Stimulated activated CD8-positive, alpha-beta memory T cell treated with anti-CD3 and anti-CD28 coated beads, Interleukin-2, amount 100 ng/mL, for 1 hour (primary cell): ENCODE measurements around the gene PLLP.
"Not testable (repeated sequence)": the region's sequence is repeated elsewhere in the genome, so short reads cannot be mapped to it uniquely, and the experiment has no call there.

Experiments
- DNase-seq, 2 donors: peaks; one replicate each; pipeline ENCODE4 v3.0.0-alpha.2; 2020; ENCODE audit warnings: low read depth in 2 of 2

PLLP gene

DNA sequence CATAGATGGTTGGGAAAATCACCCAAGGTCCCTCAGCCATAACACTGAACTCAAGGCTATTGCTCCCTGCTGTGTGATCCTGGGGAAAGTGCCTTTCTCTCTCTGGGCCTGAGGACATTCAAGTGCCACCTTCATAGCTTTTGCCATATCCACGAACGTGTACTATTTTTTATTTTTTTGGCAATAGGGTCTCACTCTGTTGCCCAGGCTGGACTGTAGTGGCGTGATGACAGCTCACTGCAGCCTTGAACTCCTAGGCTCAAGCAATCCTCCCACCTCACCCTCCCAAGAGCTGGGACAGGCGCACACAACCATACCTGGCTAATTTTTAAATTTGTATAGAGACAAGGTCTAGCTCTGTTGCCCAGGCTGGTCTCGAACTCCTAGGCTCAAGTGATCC, 10.6 kb downstream of the PLLP start:
- DNase-seq: no peak

DNA sequence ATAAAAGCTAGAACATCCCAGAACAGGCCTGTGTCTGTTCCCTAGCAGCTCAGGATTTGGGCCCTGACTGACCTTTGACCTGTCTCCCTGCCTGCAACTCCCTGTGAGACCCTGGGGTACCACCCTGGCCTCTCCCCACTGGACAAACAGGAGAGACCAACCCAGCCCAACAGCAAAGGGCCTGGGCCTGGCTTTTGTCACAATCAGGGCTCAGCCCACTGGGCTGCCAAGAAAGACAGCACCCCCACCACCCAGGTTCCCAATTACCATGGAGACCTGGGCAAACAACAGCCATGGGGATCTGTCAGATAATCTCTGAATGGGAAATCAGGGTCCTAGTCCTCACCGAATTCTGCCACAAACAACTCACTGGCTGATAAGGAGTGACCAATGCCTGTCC, 11.1 kb downstream of the PLLP start:
- DNase-seq: no peak

DNA sequence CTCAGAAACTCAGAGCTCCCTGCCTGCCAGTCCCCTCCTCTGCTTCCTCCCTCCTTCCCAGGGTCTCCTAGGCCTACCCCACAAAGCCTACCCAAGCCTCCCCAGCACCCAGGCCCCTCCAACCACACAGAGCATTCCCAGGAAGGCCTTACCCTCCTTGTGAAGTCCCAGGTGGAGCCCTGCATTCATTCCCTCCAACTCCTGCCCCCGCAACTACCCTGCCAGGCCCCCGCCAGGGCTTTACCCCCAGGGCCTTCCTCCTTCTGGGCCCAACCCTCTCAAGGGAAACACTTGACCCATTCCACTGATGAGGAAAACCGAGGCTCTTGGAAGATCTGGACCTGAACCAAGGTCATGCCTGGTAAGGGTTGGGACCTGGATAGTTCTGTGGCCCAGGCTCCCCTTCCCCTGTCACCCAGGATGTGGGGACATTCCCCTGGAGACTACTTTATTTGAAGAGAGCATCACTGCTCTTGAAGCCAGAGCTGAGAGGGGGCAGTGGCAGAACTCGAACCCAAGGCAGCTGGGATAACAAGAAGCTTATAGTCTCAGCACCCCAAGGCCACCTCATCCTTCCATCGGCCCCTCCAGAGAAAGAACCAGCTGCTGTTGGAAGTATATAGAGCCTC, 12.5 kb downstream of the PLLP start:
- no peak for DNase-seq

DNA sequence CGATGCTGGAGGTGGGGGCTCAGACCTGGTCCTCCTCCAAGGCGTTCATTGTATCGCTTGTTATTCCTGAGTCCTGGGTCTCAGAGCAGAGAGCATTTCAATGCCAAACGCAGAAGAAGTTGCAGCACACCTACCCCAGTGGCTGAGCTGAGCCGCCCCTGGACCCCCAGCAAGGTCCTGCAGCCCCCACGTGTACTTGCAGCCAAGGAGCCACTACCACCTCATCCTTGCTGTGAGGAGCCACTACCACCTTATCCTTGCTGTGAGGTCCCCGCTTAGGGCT, 13.5 kb downstream of the PLLP start:
- DNase-seq: no peak

DNA sequence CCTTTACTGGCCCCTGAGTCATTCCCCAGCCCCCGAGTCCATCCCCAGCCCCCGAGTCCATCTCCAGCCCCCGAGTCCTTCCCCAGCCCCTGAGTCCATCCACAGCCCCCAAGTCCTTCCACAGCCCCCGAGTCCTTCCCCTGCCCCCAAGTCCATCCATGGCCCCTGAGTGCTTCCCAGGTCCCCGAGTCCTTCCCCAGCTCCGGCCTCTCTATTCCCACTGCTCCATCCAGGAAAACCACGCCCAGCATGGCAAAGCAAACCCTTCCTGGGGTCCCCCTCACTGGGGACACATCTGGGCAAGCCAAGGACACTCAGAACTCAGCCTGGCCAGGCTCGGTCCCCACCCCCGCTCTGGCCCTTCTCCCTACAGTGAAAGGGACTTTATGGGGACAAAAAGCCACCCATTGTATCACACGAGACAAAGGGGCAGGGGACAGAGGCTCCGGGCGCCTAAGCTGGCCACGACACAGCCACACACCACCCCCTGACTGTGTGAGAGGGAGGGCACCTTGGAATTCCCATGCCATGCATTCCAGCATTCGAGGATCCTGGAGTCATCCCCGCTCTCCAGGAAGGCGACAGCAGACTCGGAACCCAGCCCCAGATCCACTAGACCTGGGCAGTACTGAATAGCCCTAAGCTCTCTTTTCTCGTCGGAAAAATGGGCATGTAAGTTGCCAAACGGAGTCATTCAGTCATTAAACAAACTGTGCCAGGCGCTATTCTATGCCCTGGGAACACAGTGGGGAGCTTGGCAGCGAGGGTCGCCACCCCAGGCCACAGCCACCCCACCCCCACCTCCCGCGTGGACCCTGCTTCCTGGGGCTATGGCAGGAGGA, 14.0 kb downstream of the PLLP start:
- DNase-seq: no peak

DNA sequence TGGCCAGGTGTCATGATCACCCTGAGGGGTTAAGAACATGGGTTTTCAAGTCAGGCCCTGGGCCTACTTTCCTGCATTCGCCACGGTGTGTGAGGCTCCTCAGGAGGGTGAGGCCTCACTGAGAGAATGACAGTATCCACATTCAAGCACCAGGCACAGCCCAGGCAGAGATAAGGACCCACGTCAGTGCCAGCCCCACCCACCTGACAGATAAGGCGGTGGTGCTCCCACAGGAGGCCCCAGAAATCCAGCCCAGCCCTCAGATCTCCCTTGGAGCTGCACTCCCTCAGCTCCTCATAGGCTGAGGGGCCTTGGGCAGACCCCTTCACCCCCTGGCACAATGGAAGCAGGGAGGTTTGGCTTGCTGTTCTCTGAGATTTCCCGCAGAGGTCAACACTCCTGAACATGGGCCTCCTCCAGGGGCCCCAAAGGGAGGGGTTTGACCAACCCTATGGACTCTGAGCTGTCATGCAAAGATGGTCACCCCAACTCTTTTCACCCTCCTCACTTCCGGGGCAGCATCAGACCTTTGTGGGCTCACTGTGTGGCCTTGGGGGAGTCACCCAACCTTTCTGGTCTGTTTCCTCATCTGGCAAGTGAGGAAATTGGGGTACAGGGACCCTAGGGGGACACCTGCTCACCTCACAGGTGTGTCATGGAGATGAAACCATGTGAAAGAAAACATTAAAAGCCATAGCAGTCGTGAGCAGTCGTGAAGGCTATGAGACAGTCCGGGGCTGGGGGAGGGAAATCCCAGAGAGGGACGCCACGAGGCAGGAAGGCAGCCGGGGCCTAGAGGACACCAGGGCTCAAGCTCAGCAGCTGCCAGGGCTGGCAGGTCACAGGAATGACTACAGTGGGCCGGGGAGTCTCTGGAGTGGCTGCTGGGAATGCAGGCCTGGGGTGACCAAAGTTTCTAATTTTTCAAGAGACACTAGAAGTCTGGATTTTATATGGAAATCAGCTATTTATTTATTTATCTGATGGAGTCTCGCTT, 15.4 kb downstream of the PLLP start:
- no peak for DNase-seq

DNA sequence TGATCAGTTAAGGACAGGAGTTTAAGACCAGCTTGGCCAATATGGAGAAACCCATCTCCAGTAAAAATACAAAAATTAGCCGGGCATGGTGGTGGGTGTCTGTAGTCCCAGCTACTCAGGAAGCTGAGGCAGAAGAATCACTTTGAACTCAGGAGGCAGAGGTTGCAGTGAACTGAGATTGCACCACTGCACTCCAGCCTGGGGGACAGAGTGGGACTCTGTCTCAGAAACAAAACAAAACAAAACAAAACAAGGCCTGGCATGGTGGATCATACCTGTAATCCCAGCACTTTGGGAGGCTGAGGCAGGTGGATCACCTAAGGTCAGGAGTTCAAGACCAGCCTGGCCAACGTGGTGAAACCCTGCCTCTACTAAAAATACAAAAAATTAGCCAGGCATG, 17.1 kb downstream of the PLLP start:
- not testable (repeated sequence) for DNase-seq

DNA sequence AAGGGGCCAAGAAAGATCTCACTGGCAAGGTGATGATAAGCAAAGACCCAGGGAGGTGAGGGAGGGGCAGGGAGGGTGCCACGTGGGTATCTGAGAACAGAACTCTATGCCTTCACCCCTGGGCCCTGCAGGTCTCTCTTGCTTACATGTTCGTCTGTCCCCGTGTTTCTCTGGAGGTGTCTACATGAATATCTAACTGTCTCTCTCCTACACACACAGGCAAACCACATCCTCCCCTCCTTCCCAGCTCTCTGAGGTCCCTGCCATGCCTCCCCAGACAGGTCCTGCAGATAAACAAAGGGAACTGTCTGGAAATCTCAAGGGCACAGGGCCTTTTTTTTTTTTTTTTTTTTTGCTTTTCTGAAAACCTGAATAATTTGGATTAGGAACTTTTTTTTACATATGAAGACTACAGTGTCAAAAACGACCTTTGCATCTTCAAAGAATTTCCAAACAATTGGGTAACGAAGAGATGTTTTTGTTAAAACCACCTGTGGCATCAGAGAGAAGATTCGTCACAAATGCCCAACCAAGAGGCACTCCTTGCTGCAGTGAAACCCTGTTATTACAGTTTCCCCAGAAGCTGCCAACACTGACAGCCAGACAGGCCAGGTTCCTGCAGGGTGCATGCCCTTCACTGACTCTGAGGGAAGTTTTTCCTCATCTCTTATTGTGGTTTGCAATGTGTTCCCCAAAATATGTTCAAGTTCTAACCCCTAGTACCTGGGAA, 17.8 kb downstream of the PLLP start:
- no peak for DNase-seq

DNA sequence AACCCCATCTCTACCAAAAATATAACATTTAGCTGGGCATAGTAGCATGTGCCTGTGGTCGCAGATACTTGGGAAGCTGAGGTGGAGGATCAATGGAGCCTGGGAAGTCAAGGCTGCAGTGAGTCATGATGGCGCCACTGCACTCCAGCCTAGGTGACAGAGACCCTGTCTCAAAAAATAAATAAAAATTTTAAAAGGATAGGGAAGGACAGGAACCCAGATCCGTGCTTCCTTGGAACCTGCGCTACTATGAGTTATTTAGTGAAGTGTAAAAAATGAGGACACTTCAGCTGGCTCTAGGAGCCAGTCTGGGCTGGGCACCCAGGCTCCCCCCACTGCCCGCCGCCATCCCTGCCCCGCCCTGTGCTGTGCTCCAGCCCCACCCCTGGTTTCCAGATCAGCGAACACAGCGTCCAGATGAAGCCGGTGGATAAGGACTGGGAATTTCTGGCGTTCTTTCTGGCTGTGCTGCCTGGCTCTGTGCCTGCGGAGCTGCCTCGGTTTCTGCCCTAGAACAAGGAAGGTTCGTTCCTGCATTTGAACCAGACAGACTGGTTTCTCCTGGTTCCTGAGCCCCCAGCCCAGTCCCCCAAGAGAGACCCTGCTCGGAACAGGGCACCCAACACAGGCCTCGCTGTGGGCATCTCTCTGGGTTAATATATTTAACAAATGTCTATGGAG, 18.5 kb downstream of the PLLP start:
- no peak for DNase-seq

DNA sequence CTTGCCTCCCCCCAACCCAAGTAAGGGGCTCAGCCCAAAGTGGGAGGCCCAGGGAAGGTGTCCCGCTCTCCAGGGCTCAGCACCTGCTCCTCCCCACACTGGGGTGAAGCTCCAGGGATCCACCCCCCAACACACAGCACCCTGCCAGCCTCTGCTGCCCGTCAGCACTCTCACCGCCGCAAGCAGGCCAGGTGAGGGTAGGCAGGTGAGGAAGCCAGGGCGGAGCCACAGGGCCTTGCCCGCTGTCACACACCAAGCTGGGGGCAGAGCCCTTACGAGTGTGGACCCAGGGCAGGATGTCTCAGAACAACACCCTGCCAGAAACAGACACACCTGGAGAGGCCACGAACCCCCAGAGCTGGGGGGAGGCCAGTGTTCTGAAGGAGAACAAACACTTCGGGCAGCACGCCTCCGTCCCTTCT, 19.5 kb downstream of the PLLP start:
- no peak for DNase-seq

DNA sequence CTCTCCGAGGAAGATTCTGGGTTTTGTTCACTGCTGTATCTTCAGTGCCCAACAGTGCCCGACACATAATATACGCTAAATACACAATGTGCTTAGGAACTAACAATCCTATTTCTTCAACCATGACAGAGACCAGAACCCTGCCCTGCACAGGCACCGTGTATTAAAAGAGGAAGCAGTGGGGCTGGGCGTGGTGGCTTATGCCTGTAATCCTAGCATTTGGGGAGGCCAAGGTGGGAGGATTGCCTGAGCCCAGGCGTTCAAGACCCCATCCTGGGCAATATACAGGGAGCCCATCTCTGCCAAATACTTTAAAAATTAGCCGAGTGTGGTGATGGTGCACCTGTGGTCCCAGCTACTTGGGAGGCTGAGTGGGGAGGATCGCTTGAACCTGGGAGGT, 20.1 kb downstream of the PLLP start:
- DNase-seq: no peak

DNA sequence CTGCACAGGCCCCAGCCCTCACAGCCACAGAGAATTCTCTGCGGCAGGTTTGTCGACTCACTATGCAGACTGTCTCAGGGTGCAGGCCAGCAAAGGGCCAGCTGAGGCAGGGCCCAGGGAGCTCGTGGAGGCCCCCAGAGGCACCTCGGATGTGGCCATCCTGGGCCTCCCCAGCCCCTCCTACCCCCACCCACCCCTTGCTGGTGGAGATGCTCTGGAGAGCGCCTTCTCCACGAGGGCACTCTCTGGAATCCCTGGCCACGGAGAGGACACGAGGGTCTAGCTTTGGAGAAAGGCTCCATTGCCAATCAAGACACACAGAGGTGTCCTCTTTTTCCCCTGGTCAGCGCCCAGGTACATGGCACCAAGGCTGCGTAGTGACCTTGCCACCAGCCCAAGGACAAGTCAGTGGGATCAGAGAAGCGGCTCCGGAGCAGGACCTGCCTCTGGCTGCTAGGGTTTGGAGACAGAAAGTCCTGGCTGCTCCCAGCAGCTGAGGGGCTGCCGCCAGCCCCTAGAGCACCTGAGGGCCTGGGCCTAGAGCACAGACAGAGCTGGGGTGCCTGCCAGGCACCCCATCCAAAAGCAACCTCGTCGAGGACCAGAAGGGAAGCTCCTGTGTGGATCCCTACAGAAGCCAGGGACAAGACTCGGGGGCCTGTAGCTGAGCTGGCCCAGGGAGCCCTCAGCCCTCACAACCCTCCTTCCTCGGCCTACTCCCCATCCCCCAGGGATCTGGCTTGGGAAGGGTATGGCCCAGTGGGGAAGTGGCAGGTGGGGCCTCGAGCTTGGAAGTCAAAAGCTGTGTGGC, 20.7 kb downstream of the PLLP start:
- no peak for DNase-seq

DNA sequence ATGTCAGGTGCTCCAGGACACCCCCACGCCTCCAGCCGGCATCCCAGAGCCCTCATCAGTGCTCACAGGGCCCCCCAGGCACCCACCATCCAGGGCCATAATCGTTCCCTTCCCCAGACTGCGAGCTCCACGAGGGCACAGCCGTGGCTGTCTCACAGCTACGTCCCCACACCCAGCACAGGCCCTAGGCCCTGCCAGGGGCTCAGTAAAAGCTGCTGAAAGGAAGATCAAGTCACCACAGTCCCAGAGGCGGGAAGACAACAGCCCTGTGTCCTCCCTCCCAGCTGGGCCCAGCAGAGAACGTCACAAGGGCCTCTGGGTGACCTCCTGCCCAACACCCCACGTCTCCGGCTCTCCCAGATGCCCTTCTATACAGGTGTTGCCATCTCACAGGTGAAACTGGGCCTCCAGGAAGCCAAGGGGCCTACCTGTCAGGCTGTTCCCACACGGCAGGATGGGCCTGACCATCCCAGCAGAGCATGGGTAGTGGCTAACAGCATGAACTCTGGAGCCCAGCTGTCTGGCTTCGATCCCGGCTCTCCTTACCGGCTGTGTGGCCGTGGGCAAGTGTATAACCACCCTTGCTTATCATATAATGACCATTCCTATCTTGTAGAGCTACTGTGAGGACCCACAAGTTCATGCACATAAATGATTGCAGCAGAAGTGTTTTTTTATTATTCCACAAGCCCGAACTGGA, 21.5 kb downstream of the PLLP start:
- no peak for DNase-seq

DNA sequence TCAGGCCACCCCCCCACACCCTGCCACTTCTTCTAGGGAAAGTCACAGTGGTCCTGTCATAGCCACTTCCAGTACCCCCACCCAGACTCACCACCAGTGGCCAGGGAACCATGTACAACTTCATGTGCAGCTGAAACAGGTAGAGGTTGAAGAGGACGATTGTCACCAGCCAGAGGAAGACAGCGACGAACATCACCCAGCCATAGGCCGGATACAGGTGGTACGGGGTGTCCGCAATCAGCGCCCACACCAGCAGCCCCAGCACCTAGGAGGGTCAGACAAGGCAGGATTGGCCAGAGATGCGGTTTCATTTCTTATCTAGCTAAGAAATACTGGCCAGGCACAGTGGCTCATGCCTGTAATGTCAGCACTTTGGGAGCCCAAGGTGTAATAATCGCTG, 22.7 kb downstream of the PLLP start:
- no peak for DNase-seq

DNA sequence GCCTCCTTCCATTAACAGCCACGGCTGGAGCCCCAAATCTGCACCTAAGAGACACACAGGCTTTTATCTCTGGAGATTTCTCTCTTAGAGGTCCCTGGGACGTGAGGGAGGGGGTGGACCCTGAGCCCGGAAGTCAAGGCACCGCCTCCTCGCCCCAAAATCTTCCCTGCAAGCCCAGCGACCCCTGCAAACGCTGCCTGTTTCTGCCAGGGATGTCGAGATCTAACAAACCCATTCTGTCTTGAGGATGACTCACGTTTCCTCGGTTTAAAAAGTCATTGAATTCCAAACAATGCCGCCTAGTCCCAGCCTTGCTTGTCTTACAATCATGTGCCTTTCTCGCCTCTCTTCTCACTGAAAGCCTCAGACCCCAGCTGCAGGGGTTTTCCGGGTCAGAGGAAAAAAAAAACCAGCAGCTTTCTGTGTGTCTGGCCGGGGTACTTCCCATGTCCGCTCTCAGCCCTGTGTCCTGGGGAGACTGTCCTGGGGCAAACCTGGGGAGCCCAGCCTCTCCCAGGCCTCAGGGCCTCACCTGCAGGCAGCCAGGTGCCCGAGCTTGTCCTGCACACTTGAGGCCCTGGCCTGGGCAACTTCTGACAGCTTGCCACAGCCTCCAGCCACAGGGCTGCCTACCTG, 24.1 kb downstream of the PLLP start:
- DNase-seq: no peak

DNA sequence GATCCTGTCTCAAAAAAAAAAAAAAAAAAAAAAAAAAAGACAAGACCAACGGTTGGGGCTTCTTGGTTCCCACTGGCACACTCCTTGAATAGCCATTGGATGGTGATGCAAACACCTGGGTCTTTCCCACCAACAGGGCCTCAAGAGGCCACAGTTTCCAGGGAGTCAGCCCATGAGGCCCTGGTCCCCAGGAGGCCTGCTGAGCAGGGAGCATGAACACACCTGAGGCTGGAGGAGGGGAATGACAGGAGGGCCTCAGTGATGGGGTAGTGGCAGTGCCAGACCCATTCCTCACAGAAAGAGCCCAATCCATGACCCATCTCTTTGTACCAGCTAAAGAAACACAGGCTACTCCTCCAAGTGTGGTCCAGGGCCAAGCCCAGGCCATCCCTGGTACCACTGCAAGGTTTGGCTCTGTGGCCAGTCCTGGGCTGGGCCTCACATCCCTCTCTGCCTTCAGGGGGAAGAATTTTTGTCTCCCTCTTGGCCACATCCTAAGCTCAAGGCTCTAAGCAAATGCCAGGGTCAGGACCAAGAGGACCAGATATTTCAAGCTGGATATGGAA, 25.5 kb downstream of the PLLP start:
- no peak for DNase-seq

DNA sequence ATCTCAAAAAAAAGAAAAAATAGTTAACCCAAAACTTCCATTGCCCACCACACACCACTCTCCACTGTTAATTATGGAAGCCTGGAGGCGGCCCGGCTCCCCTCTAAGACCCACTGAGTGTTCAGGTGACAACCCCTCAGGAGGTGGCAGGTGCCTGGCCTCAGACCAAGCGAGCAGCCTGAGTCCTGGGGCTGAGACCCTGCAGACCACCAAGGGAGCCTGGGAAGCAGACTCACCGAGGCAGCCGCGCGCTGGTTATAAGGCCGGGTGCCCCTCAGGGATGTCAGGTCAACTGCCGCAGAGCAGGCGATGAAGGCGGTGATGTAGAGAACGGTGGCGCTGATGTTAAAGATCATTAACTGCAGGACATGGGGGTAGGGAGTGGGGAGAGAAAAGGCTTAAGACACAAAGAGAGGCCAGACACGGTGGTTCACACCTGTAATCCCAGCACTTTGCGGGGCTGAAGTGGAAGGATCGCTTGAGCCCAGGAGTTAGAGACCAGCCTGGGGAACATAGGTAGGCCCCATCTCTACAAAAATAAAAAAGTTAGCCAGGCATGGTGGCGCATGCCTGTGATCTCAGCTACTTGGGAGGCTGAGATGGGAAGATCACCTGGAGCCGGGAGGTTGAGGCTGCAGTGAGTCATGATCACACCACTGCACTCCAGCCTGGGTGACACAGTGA, 26.1 kb downstream of the PLLP start:
- DNase-seq: no peak

DNA sequence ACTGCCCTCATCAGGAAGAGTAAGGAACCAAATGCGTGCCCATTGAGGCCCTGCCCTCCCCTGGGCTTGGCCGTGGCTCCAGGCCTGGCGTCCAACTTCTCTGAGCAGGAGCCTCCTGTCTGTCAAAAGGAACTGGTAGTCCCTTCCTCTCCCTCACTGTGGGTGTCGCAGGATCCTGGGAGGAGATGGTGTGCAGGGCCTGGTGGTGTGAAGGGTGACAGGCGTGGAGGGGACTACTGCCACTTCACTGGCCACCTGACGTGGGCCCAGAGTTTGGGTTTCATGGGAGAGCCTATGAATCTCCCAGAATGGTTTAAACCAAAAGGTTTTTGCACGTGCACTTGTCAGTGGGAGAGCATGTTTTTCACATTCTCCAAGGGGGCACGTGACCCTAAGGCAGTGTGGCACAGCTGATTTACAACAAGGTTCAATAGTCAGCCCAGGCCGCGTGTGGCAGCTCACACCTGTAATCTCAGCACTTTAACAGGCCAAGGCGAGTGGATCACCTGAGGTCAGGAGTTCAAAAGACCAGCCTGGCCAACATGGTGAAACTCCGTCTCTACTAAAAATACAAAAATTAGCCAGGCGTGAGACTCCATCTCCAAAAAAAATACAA, 26.9 kb downstream of the PLLP start:
- no peak for DNase-seq
